Activated CD8-positive, alpha-beta memory T cell treated with anti-CD3 and anti-CD28 coated beads, Interleukin-2, amount 10 ng/mL, durations not matched to agents 7 days and 5 days (primary cell): ENCODE data around the gene AGXT2. TPM values are rescaled to one million over a fixed set of nuclear protein-coding genes. Genes with fewer than 3 reads are reported as not detected.
A peak's percentile ranks its signal among the peaks of the same experiment; 100 is the strongest.

Experiments
- ATAC-seq: fragments of 150-1000 bp; cut with Tn5 transposase; one replicate; pipeline ENCODE4 v1.10.0; 2021; ENCODE audit warnings: moderate library complexity
- CTCF ChIA-PET: fragments of 350-600 bp; sonication (Branson Sonifier 250); formaldehyde crosslinking; loops from one replicate; lab custom pipeline; 2021; ENCODE audit warnings: antibody characterized with exemption; lab: Charles Lee
- DNase-seq: peaks from one replicate; pipeline ENCODE4 v3.0.0-alpha.2; 2020
- H3K27ac Mint-ChIP-seq: one replicate; pipeline ENCODE4 v1.8.0; 2021; ENCODE audit warnings: mild to moderate bottlenecking, mixed read lengths
- H3K27me3 Mint-ChIP-seq: one replicate; pipeline ENCODE4 v1.8.0; 2021; ENCODE audit warnings: mixed read lengths
- H3K36me3 Mint-ChIP-seq: one replicate; pipeline ENCODE4 v1.8.0; 2021; ENCODE audit warnings: mild to moderate bottlenecking, mixed read lengths
- H3K4me1 Mint-ChIP-seq: one replicate; pipeline ENCODE4 v1.8.0; 2021; ENCODE audit warnings: mixed read lengths
- H3K4me3 Mint-ChIP-seq: one replicate; pipeline ENCODE4 v1.8.0; 2021; ENCODE audit warnings: mild to moderate bottlenecking, moderate library complexity, mixed read lengths
- H3K9me3 Mint-ChIP-seq: one replicate; pipeline ENCODE4 v1.8.0; 2022; ENCODE audit warnings: low read depth, mixed read lengths
- total RNA-seq, 2 experiments: library from RNA; stranded (reverse); gene quantifications; one replicate each; pipeline ENCODE4 v1.2.3, GENCODE V29; 2021

The AGXT2 gene
- total RNA-seq, 2 experiments from 2014 or later, result not detected

DNA sequence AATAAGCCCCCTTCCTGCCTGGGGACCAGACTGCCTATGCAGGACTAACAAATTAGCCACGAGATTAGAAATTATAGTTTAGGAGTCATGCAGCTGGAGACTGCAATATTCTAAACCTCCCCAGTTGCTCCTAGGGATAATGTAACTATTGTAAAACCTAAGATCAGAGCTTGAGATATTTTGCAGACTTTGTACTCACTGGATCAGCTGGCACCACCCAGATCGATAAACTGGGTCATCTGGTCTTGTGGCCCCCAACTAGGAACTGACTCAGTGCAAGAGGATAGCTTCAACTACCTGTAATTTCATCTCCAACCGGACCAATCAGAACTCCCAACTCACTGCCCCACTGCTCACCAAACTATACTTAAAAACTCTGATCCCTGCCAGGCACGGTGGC lies 80.2 kb downstream of the AGXT2 start:
- Mint-ChIP-seq H3K9me3 (peaks cover 3% of the 10 kb centered on the region), H3K27ac (no peak overlapping the region), H3K27me3 (no peaks in the 10 kb centered on the region), H3K36me3 (peaks cover 24% of the 10 kb centered on the region), H3K4me3 (no peak overlapping the region), H3K4me1 (no peaks in the 10 kb centered on the region)
- CTCF ChIA-PET, result interaction anchor here (0.7 kb wide), 1 partner anchor 9 kb away, joined by 3 read pairs; no protein-coding TSS in a partner anchor
- no peak for ATAC-seq
- DNase-seq, result no peak

DNA sequence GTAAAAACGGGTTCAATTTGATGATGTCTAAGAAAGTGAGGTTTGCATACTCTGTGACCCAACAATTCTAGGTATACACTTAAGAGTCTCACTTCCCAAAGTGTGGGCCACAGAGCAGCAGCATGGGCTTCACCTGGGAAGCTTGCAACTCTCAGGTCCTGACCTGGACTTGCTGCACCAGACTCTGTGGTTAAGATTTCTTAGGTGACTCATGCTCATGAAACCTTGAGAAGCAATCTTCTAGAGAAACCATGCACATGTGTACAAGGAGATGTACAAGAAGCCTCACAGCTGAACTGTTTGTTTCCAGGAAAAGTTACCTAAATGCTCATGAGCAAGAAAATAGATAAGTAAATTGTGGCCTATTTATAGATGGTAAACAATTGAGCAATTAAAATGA lies 88.4 kb downstream of the AGXT2 start:
- ATAC-seq, result peak; percentile 73
- H3K36me3 Mint-ChIP-seq, result peaks cover 13% of the 10 kb centered on the region
- no peaks in the 10 kb centered on the region for H3K9me3 Mint-ChIP-seq
- no peak overlapping the region for H3K27ac Mint-ChIP-seq
- no peak overlapping the region for H3K4me3 Mint-ChIP-seq
- peak; percentile 44 for DNase-seq
- H3K27me3 Mint-ChIP-seq, result no peaks in the 10 kb centered on the region
- CTCF ChIA-PET, result interaction anchor here (0.7 to 3.7 kb wide), 3 partner anchors 9 to 255 kb away, joined by 3 to 30 read pairs (median 4); no protein-coding TSS in a partner anchor
- peaks cover 23% of the 10 kb centered on the region for H3K4me1 Mint-ChIP-seq

DNA sequence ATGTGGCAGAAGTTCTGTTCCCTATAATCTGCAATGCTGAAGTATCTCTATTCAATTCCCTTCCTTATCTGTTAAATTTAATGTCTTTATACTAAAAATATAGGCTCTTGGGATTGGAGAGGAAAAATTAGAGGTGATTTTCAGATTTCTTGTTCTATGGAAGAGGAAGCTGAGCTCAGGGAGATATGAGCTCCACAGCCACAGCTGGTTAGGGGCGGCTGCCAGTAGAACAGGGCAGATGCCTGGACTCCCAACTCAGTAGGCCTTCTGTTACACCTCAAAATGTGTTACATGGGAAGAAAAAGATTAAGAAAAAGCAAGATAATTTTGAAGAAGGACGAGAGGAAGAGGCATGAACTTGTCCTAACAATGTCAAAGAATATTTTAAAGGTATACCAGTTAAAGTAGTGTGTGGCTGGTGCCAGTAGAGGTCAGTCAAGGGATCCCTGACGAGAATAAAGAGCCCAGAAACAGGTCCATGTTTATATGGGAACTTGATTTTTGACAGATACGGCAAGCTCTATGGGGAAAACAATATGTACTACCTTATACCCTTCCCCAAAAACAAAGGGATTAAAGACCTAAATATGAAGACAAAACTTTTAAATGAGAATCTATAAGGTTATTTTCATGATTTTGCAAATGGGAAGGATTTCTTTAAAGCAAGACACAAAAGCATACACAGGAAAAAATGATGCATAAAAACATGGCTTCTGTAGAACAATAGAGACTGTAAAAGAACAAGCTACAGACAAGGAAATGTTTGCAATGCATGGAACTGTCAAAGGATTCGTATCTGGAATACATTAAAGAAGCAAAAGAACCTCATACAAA lies 89.7 kb downstream of the AGXT2 start:
- Mint-ChIP-seq H3K27ac (no peak overlapping the region), H3K27me3 (no peaks in the 10 kb centered on the region)
- CTCF ChIA-PET, result interaction anchor here (1.0 to 3.7 kb wide), 4 partner anchors 8 to 44 kb away, joined by 3 to 30 read pairs (median 4); no protein-coding TSS in a partner anchor

DNA sequence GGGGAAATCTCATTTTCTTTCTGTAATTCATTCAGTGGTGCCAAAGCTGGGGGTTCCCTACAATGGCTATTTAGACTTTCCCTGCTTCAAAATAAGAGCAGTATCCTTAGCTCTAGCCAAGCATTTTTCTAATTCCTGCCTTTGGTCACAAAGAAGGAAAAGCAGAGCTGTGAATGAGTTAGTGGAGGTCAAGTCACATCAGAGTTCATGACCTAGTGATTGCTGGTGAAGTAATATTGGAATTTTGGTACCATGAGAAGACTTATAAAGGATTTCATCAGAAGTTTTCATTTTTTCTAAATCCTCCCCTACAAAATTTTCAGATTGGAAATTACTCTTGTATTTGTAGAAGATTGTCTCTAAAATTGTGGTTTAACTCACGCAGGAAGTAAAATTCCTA lies 90.4 kb downstream of the AGXT2 start:
- H3K27me3 Mint-ChIP-seq, result no peaks in the 10 kb centered on the region
- no peaks in the 10 kb centered on the region for H3K9me3 Mint-ChIP-seq
- peaks cover 23% of the 10 kb centered on the region for H3K4me1 Mint-ChIP-seq
- CTCF ChIA-PET, result interaction anchor here (1.0 to 3.7 kb wide), 2 partner anchors 12 to 45 kb away, joined by 3 to 30 read pairs; no protein-coding TSS in a partner anchor
- ATAC-seq, result no peak
- peaks cover 18% of the 10 kb centered on the region for H3K36me3 Mint-ChIP-seq
- H3K27ac Mint-ChIP-seq, result no peak overlapping the region
- H3K4me3 Mint-ChIP-seq, result no peak overlapping the region
- no peak for DNase-seq

More for the DNA sequence above, 89.7 kb downstream of the AGXT2 start:
- DNase-seq, result no peak
- peaks cover 23% of the 10 kb centered on the region for H3K4me1 Mint-ChIP-seq
- H3K36me3 Mint-ChIP-seq, result peaks cover 16% of the 10 kb centered on the region
- H3K4me3 Mint-ChIP-seq, result no peak overlapping the region
- no peaks in the 10 kb centered on the region for H3K9me3 Mint-ChIP-seq
- no peak for ATAC-seq

Other genes with a start within 250 kb of the AGXT2 start
- not detected for gene TTC23L, start 208.8 kb downstream of the AGXT2 start, total RNA-seq
- gene RAD1, start 132.4 kb downstream of the AGXT2 start, total RNA-seq, result 10 to 100 TPM; 33.2 to 37.7 TPM
- 10 to 100 TPM; 42.2 to 58.0 TPM for gene BRIX1, start 132.2 kb downstream of the AGXT2 start, total RNA-seq
- 10 to 100 TPM; 50.6 to 54.6 TPM for gene DNAJC21, start 118.4 kb downstream of the AGXT2 start, total RNA-seq
- gene PRLR, start 182.5 kb upstream of the AGXT2 start, total RNA-seq, result under 1 TPM in 1 of 2 experiments, not detected in 1; 0.14 TPM